Measurements from ENCODE around the gene RNASE13.
"Not testable (repeated sequence)": the region's sequence is repeated elsewhere in the genome, so short reads cannot be mapped to it uniquely, and the experiment has no call there.

The RNASE13 gene

GRCh38 chr14:21061347-21061668 lies 26.7 kb upstream of the RNASE13 start:
- no peak for DNase-seq

- DNase-seq, result no peak
Observed at GRCh38 chr14:21060614-21061346, 26.2 kb upstream of the RNASE13 start.

- no peak for DNase-seq
Observed at GRCh38 chr14:21059842-21060613, 25.4 kb upstream of the RNASE13 start.

GRCh38 chr14:21058903-21059302 lies 24.3 kb upstream of the RNASE13 start:
- DNase-seq, result no peak

GRCh38 chr14:21057803-21058675 lies 23.4 kb upstream of the RNASE13 start, which contains the start of gene RNASE8:
RNASE8 (plus strand) TSS chr14:21057822; CDS start chr14:21057893, 71 bp downstream.
- no peak for DNase-seq

GRCh38 chr14:21056520-21057163 lies 22.0 kb upstream of the RNASE13 start:
- DNase-seq, result no peak

GRCh38 chr14:21055432-21056117 lies 21.0 kb upstream of the RNASE13 start:
- DNase-seq, result no peak

- DNase-seq, result no peak
Observed at GRCh38 chr14:21054768-21055145, 20.1 kb upstream of the RNASE13 start.

GRCh38 chr14:21054123-21054767 lies 19.6 kb upstream of the RNASE13 start:
- no peak for DNase-seq

- no peak for DNase-seq
Observed at GRCh38 chr14:21053184-21054122, 18.8 kb upstream of the RNASE13 start.

GRCh38 chr14:21050597-21050996 lies 16.0 kb upstream of the RNASE13 start:
- DNase-seq, result no peak

- no peak for DNase-seq
Observed at GRCh38 chr14:21049271-21049673, 14.7 kb upstream of the RNASE13 start.

- DNase-seq, result no peak
Observed at GRCh38 chr14:21048638-21049037, 14.0 kb upstream of the RNASE13 start.

- DNase-seq, result no peak
Observed at GRCh38 chr14:21047378-21047781, 12.8 kb upstream of the RNASE13 start.

- DNase-seq, result no peak
Observed at GRCh38 chr14:21043974-21044618, 9.5 kb upstream of the RNASE13 start.

- no peak for DNase-seq
Observed at GRCh38 chr14:21043387-21043973, 8.9 kb upstream of the RNASE13 start.

- DNase-seq, result no peak
Observed at GRCh38 chr14:21042918-21043317, 8.3 kb upstream of the RNASE13 start.

- DNase-seq, result no peak
Observed at GRCh38 chr14:21041676-21042433, 7.2 kb upstream of the RNASE13 start, which contains the start of gene RNASE7. RNASE7 (plus strand) TSS chr14:21042362; CDS start chr14:21042993, 631 bp downstream.

GRCh38 chr14:21040941-21041340 lies 6.3 kb upstream of the RNASE13 start:
- not testable (repeated sequence) for DNase-seq
